NCI-H1930 (cell line): ENCODE measurements around the gene LCE3D.
"Not testable (repeated sequence)": the region's sequence is repeated elsewhere in the genome, so short reads cannot be mapped to it uniquely, and the experiment has no call there.

Experiments
- DNase-seq, 2 experiments: peaks; one replicate each; lab custom pipeline; 2025; lab: John Stamatoyannopoulos, UW

Gene LCE3D

GRCh38 chr1:152580433-152580832 lies at the start of gene LCE3D:
Gene LCE3D (minus strand): TSS chr1:152580516. CDS start chr1:152579936, 580 bp downstream.
- no peak for DNase-seq

- DNase-seq = no peak
Observed at GRCh38 chr1:152626744-152627143, 46.4 kb upstream of the LCE3D start.

GRCh38 chr1:152623203-152623844 lies 43.0 kb upstream of the LCE3D start:
- peak in 1 of 2 experiments; percentile 38 for DNase-seq

GRCh38 chr1:152622803-152623202 lies 42.5 kb upstream of the LCE3D start, which contains the start of gene LCE3A:
Gene LCE3A (minus strand): TSS chr1:152623103. CDS start chr1:152623103, 0 bp downstream.
- DNase-seq = no peak

- DNase-seq = no peak
Observed at GRCh38 chr1:152621993-152622392, 41.7 kb upstream of the LCE3D start.

- DNase-seq = no peak
Observed at GRCh38 chr1:152613511-152613910, 33.2 kb upstream of the LCE3D start, which contains the start of gene LCE3B. Gene LCE3B (plus strand): TSS chr1:152613811. CDS start chr1:152613811, 0 bp downstream.

GRCh38 chr1:152599934-152600333 lies 19.6 kb upstream of the LCE3D start, which contains the start of gene LCE3C:
Gene LCE3C (plus strand): TSS chr1:152600234. CDS start chr1:152600732, 498 bp downstream.
- no peak for DNase-seq

- DNase-seq = no peak
Observed at GRCh38 chr1:152596986-152597385, 16.7 kb upstream of the LCE3D start.

GRCh38 chr1:152585586-152585985 lies 5.3 kb upstream of the LCE3D start:
- no peak for DNase-seq

GRCh38 chr1:152582647-152583046 lies 2.3 kb upstream of the LCE3D start:
- DNase-seq = no peak

GRCh38 chr1:152579526-152579925 lies 790 bp downstream of the LCE3D start:
- DNase-seq = not testable (repeated sequence)

GRCh38 chr1:152577168-152577567 lies 3.1 kb downstream of the LCE3D start:
- DNase-seq = no peak

- no peak for DNase-seq
Observed at GRCh38 chr1:152566681-152567080, 13.6 kb downstream of the LCE3D start, which contains the start of gene LCE3E. Gene LCE3E (minus strand): TSS chr1:152566780. CDS start chr1:152566208, 572 bp downstream.

- DNase-seq = no peak
Observed at GRCh38 chr1:152565535-152566215, 14.6 kb downstream of the LCE3D start.

GRCh38 chr1:152565115-152565514 lies 15.2 kb downstream of the LCE3D start:
- no peak for DNase-seq

GRCh38 chr1:152548358-152548757 lies 32.0 kb downstream of the LCE3D start:
- not testable (repeated sequence) for DNase-seq

GRCh38 chr1:152546704-152547103 lies 33.6 kb downstream of the LCE3D start:
- no peak for DNase-seq

- DNase-seq = no peak
Observed at GRCh38 chr1:152543820-152544219, 36.5 kb downstream of the LCE3D start.

- DNase-seq = no peak
Observed at GRCh38 chr1:152539901-152540300, 40.4 kb downstream of the LCE3D start.

- DNase-seq = no peak
Observed at GRCh38 chr1:152537496-152537895, 42.8 kb downstream of the LCE3D start.

GRCh38 chr1:152535774-152536173 lies 44.5 kb downstream of the LCE3D start:
- DNase-seq = no peak

- DNase-seq = peak in 1 of 2 experiments; percentile 19
Observed at GRCh38 chr1:152533327-152533938, 46.9 kb downstream of the LCE3D start.
